ENCODE results near the gene GADD45G. TPM values are rescaled to one million over a fixed set of nuclear protein-coding genes. Genes with fewer than 3 reads are reported as not detected.

Gene GADD45G, protein sequence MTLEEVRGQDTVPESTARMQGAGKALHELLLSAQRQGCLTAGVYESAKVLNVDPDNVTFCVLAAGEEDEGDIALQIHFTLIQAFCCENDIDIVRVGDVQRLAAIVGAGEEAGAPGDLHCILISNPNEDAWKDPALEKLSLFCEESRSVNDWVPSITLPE
- total RNA-seq, result 10 to 100 TPM in 5 of 6 donors, 1 to 10 TPM in 1; 9.5 to 39.6 (median 19.0) TPM
- polyA plus RNA-seq, result 100 to 1,000 TPM; 126 to 220 TPM

DNA sequence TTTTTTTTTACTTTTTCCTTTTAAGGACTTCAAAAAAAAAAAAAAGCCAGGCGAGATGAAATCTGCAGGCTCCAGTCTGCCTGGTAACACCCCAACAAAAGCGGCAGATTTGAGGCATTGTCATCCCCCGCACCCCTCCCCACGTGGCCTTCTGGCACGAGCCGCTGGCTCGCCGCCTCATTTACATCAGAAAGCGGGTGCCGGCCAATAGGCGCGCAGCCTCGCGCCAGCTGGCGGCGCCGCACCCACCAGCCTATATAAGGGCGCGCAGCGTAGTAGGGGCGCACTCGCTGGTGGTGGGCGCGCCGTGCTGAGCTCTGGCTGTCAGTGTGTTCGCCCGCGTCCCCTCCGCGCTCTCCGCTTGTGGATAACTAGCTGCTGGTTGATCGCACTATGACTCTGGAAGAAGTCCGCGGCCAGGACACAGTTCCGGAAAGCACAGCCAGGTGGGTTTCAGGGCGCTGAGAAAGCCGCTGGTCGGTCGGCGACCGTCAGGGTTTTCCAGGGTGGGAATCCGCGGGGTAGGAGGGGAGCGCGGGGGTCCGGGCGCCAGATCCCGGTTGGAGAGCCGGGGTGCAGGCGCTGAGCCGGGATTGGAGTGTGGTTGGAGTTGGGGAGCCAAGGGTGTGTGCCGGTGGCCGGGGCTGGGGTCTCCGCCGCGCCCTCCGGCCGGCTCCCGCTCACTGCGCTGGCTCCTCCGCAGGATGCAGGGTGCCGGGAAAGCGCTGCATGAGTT lies at the start of gene GADD45G:
TSS of gene GADD45G (plus strand) at position 284 of the 736 bp plus-strand sequence. CDS start at position 394, 110 bp downstream.
- H3K36me3 ChIP-seq, result no peaks in the 10 kb centered on the region
- peak within 1 kb of the TSS; percentile 68 to 94 (median 86) for H3K27ac ChIP-seq
- WGBS, 2 donors, result 0 to 1% methylated on average over 63 of the region's 63 CpGs
- TF ChIP-seq, protein P1, sequence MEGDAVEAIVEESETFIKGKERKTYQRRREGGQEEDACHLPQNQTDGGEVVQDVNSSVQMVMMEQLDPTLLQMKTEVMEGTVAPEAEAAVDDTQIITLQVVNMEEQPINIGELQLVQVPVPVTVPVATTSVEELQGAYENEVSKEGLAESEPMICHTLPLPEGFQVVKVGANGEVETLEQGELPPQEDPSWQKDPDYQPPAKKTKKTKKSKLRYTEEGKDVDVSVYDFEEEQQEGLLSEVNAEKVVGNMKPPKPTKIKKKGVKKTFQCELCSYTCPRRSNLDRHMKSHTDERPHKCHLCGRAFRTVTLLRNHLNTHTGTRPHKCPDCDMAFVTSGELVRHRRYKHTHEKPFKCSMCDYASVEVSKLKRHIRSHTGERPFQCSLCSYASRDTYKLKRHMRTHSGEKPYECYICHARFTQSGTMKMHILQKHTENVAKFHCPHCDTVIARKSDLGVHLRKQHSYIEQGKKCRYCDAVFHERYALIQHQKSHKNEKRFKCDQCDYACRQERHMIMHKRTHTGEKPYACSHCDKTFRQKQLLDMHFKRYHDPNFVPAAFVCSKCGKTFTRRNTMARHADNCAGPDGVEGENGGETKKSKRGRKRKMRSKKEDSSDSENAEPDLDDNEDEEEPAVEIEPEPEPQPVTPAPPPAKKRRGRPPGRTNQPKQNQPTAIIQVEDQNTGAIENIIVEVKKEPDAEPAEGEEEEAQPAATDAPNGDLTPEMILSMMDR (IDR thresholded peaks at IDR 0.05), result no peak
- peak; percentile 26 for FAIRE-seq
- H3K27me3 ChIP-seq, result no peaks in the 10 kb centered on the region
- intact Hi-C loops (cut with DNase I), result loop anchor here in 2 of 3 donors (5.0 to 10.0 kb wide), 3 partner anchors 317 to 497 kb away; no protein-coding TSS in a partner anchor
- H3K4me3 ChIP-seq, result peak within 1 kb of the TSS; percentile 83 to 97 (median 92)
- ATAC-seq, result peak; percentile 57 to 76 (median 66)
- peaks cover 5 to 16% (median 15%) of the 10 kb centered on the region in 3 donors for H3K4me1 ChIP-seq
- H3K9me3 ChIP-seq, result no peaks in the 10 kb centered on the region
- peak; percentile 92 to 97 (median 94) for DNase-seq

DNA sequence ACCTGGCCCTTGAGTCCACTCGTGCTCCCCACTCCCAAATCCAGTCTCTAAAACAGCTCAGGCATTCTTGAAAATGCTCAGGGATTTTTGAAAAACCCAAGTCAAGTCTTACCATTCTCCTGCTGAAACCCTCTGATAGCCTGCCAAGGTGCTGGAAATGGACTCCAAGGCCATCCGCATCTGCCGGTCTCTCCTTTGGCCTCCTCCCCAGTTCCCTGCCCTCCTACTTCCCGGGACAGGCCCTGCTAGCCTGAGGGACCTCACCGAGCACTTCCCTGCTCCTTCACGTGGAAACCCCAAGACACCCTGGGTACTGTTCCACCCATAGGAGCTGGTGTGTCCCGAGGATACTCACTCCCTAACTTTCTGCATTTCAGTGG lies 49.8 kb upstream of the GADD45G start:
- intact Hi-C loops (cut with DNase I), result no loop called here
- FAIRE-seq (no peak), DNase-seq (peak in 1 of 6 donors; percentile 4), ATAC-seq (no peak)
- no peaks in the 10 kb centered on the region for H3K36me3 ChIP-seq
- no peak overlapping the region for H3K4me3 ChIP-seq
- no peak overlapping the region for H3K27ac ChIP-seq
- H3K9me3 ChIP-seq, result no peaks in the 10 kb centered on the region
- no peaks in the 10 kb centered on the region for H3K4me1 ChIP-seq
- 71 to 74% methylated on average over 7 of the region's 7 CpGs for WGBS, 2 donors
- TF ChIP-seq, protein P1 (IDR thresholded peaks at IDR 0.05), result no peak
- H3K27me3 ChIP-seq, result no peaks in the 10 kb centered on the region

DNA sequence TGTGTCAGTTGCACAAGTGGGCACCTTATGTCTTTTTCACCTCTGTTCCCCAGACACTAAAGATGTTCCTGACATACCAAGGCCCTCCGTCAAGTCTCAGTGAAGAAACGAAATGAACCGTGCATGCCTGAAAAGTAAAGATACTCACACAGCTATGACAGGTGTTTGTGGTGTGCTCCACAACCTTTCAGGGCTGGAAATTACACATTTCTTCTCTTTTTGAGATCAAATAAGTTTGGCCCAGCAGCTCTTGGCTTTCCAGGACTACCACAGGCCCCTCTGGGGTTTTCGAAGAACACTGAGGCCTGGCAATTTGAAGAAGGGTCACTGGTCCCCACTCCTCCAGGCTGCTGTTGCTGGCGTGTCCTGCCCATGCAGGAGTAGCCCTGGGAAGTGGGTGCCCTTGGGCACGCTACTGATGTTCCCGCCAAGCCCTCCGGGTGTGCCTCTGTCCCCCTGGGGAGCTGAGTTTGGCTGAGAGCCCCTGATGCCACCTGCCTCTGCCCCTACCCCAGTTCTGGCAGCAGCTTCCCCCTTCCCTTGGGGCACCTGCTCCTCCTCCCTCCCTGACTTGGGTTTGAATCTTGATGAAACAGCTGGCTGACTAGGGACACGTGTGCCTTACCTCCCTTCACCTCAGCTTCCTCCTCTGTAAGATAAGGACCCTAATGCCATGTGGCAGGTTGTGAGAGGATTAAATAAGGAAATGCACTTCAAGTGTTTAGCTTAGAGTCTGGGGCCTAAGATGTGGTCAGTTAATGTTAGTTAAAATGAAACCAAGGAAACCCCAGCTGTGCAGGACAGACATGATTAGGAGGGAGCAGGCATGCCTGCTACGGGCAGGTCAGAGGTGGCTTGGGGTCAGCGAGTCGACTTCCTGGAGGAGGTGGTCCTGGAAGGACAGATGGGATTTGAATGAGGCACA lies 49.1 kb upstream of the GADD45G start:
- no peaks in the 10 kb centered on the region for H3K27me3 ChIP-seq
- no peak overlapping the region for H3K4me3 ChIP-seq
- no peak for FAIRE-seq
- 85 to 86% methylated on average over 12 of the region's 12 CpGs for WGBS, 2 donors
- no peak overlapping the region for H3K27ac ChIP-seq
- DNase-seq, result peak in 1 of 6 donors; percentile 8
- ATAC-seq, result peak in 1 of 4 donors; percentile 9
- H3K9me3 ChIP-seq, result no peaks in the 10 kb centered on the region
- TF ChIP-seq, protein P1 (IDR thresholded peaks at IDR 0.05), result no peak
- no peaks in the 10 kb centered on the region for H3K36me3 ChIP-seq
- intact Hi-C loops (cut with DNase I), result no loop called here
- no peaks in the 10 kb centered on the region for H3K4me1 ChIP-seq

DNA sequence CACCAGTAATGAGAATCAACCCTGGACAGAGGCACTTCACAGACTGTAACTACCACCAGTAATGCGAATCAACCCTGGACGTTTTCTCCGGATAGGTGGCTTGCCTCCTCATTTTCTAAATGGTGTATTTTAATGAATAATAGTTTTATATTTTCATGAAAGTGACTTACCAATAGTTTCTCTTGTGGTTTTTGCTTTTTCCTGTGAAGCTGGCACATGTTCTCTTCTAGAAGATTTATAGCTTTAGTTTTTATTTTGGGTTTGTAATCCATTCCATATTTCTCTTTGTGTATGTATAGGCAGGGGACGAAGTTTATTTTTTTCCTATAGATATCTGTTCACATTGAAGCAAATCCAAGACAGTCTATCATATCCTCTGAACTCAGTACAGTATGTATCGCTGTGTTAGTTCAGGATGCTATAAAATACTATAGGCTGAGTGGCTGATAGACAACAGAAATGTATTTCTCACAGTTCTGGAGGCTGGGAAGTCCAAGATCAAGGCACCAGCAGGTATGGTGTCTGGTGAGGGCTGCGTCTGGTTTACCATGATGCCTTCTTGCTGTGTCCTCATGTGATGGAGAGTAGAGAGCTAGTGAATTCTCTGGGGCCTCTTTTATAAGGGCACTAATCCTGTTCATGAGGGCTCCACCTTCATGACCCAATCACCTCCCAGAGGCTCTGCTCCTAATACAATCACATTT lies 46.5 kb upstream of the GADD45G start:
- Histone ChIP-seq H3K4me3 (no peak overlapping the region), H3K9me3 (no peaks in the 10 kb centered on the region), H3K36me3 (no peaks in the 10 kb centered on the region), H3K4me1 (peaks cover 0 to 8% (median 5%) of the 10 kb centered on the region in 3 donors), H3K27ac (no peak overlapping the region), H3K27me3 (no peaks in the 10 kb centered on the region)
- no peak for FAIRE-seq
- TF ChIP-seq, protein P1 (IDR thresholded peaks at IDR 0.05), result no peak
- 88 to 94% methylated on average over 6 of the region's 6 CpGs for WGBS, 2 donors
- intact Hi-C loops (cut with DNase I), result no loop called here
- no peak for DNase-seq
- no peak for ATAC-seq
